A673 (cell line): ENCODE data around the gene MAMSTR. TPM values are rescaled to one million over a fixed set of nuclear protein-coding genes. Genes with fewer than 3 reads are reported as not detected.

Experiments used
- BruUV-seq: library from RNA; stranded (reverse); fragments of 400-500 nt; replicated peaks from 2 replicates; lab custom pipeline; 2021; lab: Mats Ljungman, UMichigan
- CTCF ChIA-PET: fragments of 300-600 bp; sonication (Branson Sonifier 250); formaldehyde crosslinking; loops from one replicate; lab custom pipeline; 2022; ENCODE audit warnings: antibody characterized with exemption; lab: Charles Lee
- POLR2A ChIA-PET: fragments of 300-600 bp; sonication (Branson Sonifier 250); formaldehyde crosslinking; loops from one replicate; lab custom pipeline; 2022; ENCODE audit warnings: antibody characterized with exemption; ENCODE audit not compliant: low non-redundant PET; lab: Charles Lee
- DNase-seq: peaks from one replicate; pipeline ENCODE4 v3.0.0-alpha.2; 2015; ENCODE audit warnings: low spot score
- H3K27ac ChIP-seq: fragments of 200-600 bp; sonication (generic); 2 replicates; pipeline ENCODE4 v1.5.1; 2016; ENCODE audit warnings: mixed run types, low read depth, mild to moderate bottlenecking, mixed read lengths, antibody characterized with exemption, low read length; ENCODE audit not compliant: poor library complexity, severe bottlenecking
- H3K27me3 ChIP-seq: fragments of 200-600 bp; sonication (generic); replicated peaks from 2 replicates; pipeline ENCODE4 v1.6.1; 2017; ENCODE audit warnings: mixed run types, low read depth, mild to moderate bottlenecking, mixed read lengths, antibody characterized with exemption, low read length; ENCODE audit not compliant: insufficient read depth, poor library complexity
- H3K36me3 ChIP-seq: fragments of 200-600 bp; sonication (generic); 2 replicates; pipeline ENCODE4 v1.6.1; 2016; ENCODE audit warnings: mixed run types, mild to moderate bottlenecking, mixed read lengths, antibody characterized with exemption, low read length; ENCODE audit not compliant: insufficient read depth, poor library complexity, severe bottlenecking
- H3K4me1 ChIP-seq: fragments of 200-600 bp; sonication (generic); 2 replicates; pipeline ENCODE4 v1.6.1; 2017; ENCODE audit warnings: mixed run types, mild to moderate bottlenecking, mixed read lengths, antibody characterized with exemption, low read length; ENCODE audit not compliant: insufficient read depth, poor library complexity, severe bottlenecking
- H3K4me3 ChIP-seq: fragments of 200-600 bp; sonication (generic); 2 replicates; pipeline ENCODE4 v1.5.1; 2016; ENCODE audit warnings: low read depth, mixed run types, mild to moderate bottlenecking, mixed read lengths, low read length; ENCODE audit not compliant: poor library complexity, severe bottlenecking
- H3K9me3 ChIP-seq: fragments of 200-600 bp; sonication (generic); 2 replicates; pipeline ENCODE4 v1.6.1; 2016; ENCODE audit warnings: mixed run types, low read depth, mild to moderate bottlenecking, mixed read lengths, antibody characterized with exemption, low read length; ENCODE audit not compliant: poor library complexity, severe bottlenecking
- CTCF ChIP-seq: fragments of 300-800, 200-600 bp; sonication (generic); conservative IDR thresholded peaks from 2 replicates; pipeline ENCODE4 v1.5.1; 2017; ENCODE audit warnings: low read depth, mild to moderate bottlenecking, antibody characterized with exemption, low read length, moderate library complexity, mixed read lengths
- EZH2 ChIP-seq: fragments of 200-600 bp; sonication (generic); IDR thresholded peaks from 2 replicates; pipeline ENCODE4 v1.6.1; 2017; ENCODE audit warnings: borderline replicate concordance, low read depth, mild to moderate bottlenecking, mixed read lengths, antibody characterized with exemption, low read length; ENCODE audit not compliant: poor library complexity, severe bottlenecking
- intact Hi-C: fragments of 100-400 bp; cut with micrococcal nuclease; formaldehyde crosslinking; loops from one replicate; pipeline ENCODE4 v1.10.0; 2022; ENCODE audit not compliant: unreplicated experiment
- total RNA-seq: library from RNA; stranded (reverse); gene quantifications from 2 replicates; pipeline ENCODE4 v1.2.3, GENCODE V29; 2021

MAMSTR gene
- total RNA-seq, 1 experiment from 2014 or later, result 4.7 TPM

DNA sequence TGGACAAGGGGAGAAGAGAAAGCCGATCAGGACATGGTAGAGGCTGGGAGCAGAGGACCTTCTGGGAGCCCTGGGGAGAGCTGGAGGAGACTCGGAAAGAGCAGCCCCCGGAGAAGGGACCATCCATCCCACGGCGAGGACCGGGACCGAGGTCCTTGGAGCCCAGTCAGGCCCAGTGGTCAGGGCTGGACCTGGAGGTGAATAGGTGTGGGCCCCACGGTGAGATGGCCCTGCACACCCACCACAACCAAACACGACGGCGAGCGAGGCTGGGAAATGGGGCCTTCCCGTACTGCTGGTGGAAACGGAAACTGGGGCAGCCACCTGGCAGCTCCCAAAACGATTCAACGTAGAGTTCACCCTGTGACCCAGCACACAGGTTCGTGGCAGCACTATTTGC, 43.0 kb downstream of the MAMSTR start:
- TF ChIP-seq CTCF (no peak), EZH2 (no peak)
- DNase-seq, result no peak
- no TSS peak for BruUV-seq
- intact Hi-C loops, result no loop called here
- CTCF ChIA-PET, result no interaction called here
- POLR2A ChIA-PET, result no interaction called here
- H3K27me3 ChIP-seq, result no peaks in the 10 kb centered on the region
- H3K27ac ChIP-seq, result no peak overlapping the region
- no peaks in the 10 kb centered on the region for H3K36me3 ChIP-seq
- peaks cover 4% of the 10 kb centered on the region for H3K4me1 ChIP-seq
- no peaks in the 10 kb centered on the region for H3K9me3 ChIP-seq
- no peak overlapping the region for H3K4me3 ChIP-seq

GRCh38 chr19:48674921-48675824, 44.4 kb downstream of the MAMSTR start:
- Histone ChIP-seq H3K4me1 (peaks cover 4% of the 10 kb centered on the region), H3K27ac (no peak overlapping the region), H3K36me3 (no peaks in the 10 kb centered on the region), H3K4me3 (no peak overlapping the region), H3K27me3 (no peaks in the 10 kb centered on the region), H3K9me3 (no peaks in the 10 kb centered on the region)
- DNase-seq, result peak; percentile 93
- TF ChIP-seq CTCF, result peak; percentile 94
- no peak for TF ChIP-seq EZH2
- POLR2A ChIA-PET, result no interaction called here
- CTCF ChIA-PET, result interaction anchor here (1.0 to 1.2 kb wide), 2 partner anchors 110 to 295 kb away, joined by 4 to 5 read pairs; no protein-coding TSS in a partner anchor
- intact Hi-C loops, result no loop called here
- BruUV-seq, result no TSS peak

DNA sequence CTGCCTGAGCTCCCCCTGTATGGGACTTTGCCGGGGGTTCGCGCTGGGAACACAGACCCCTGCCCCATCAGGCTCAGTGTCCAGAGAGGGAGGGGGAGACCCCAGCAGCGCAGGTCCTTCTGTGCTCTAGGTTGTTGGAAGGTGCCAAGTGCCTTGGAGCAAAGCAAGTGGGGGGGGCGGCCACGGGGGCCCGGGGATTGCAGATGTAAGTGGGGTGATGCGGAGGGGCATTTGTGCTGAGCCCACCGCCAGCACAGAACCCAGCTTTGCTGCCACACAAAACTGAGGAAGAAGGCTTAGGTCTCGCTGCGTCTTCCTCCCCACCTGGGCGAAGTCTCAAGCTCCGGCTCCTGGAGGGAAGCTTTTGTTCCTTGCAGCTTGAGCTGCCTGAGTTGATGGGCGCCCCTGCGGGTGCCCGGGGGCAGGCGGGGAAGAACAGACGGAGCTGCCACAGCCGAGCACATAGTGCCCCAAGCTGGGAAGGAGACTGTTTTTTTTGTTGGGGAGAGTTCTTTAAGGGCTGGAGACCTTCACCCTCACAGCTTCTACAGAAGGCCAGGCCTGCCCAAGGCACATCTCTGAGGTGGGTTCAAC, 45.2 kb downstream of the MAMSTR start:
- POLR2A ChIA-PET, result no interaction called here

More for the DNA sequence above, 45.2 kb downstream of the MAMSTR start:
- Histone ChIP-seq H3K36me3 (no peaks in the 10 kb centered on the region), H3K27ac (no peak overlapping the region), H3K4me3 (no peak overlapping the region), H3K27me3 (no peaks in the 10 kb centered on the region), H3K9me3 (no peaks in the 10 kb centered on the region), H3K4me1 (peaks cover 4% of the 10 kb centered on the region)
- TF ChIP-seq EZH2 (no peak), CTCF (no peak)
- no TSS peak for BruUV-seq
- no peak for DNase-seq
- CTCF ChIA-PET, result interaction anchor here (0.7 kb wide), 2 partner anchors 65 to 90 kb away, joined by 3 read pairs; no protein-coding TSS in a partner anchor
- intact Hi-C loops, result no loop called here
